ENCODE results near the gene WDR93.

The WDR93 gene

DNA sequence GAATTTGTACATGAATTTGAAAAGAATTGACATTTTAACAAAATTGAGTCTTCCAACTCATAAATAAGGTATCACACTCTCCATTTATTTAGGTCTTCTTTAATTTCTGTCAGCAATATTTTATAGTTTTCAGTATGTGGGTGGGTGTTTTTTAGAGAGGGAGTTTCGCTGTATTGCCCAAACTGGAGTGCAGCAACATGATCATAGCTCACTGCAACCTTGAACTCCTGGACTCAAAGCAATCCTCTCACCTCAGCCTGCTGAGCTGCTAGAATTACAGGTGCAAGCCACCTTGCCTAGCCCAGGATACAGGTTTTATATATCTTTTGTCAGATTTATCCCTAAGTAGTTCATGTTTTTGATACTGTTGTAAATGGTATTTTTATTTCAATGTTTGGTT lies 4.6 kb downstream of the WDR93 start:
- Histone ChIP-seq H3K27ac (ENCODE audit: low read length) (no peak overlapping the region), H3K9ac (ENCODE audit: low read length) (no peak overlapping the region), H3K27me3 (ENCODE audit: control insufficient read depth, insufficient read depth, low read length) (peaks cover 19% of the 10 kb centered on the region), H3K4me1 (ENCODE audit: control insufficient read depth, low read depth, low read length) (no peaks in the 10 kb centered on the region), H3K36me3 (ENCODE audit: control insufficient read depth, low read depth, low read length) (no peaks in the 10 kb centered on the region), H3K4me3 (ENCODE audit: low read length) (no peak overlapping the region), H3K9me3 (ENCODE audit: control insufficient read depth, low read depth, low read length) (no peaks in the 10 kb centered on the region)

GRCh38 chr15:89704411-89704810 lies 13.8 kb downstream of the WDR93 start:
- Histone ChIP-seq H3K36me3 (ENCODE audit: control insufficient read depth, low read depth, low read length) (no peaks in the 10 kb centered on the region), H3K27ac (ENCODE audit: low read length) (no peak overlapping the region), H3K9ac (ENCODE audit: low read length) (no peak overlapping the region), H3K4me3 (ENCODE audit: low read length) (no peak overlapping the region), H3K9me3 (ENCODE audit: control insufficient read depth, low read depth, low read length) (no peaks in the 10 kb centered on the region), H3K27me3 (ENCODE audit: control insufficient read depth, insufficient read depth, low read length) (no peaks in the 10 kb centered on the region), H3K4me1 (ENCODE audit: control insufficient read depth, low read depth, low read length) (no peaks in the 10 kb centered on the region)

DNA sequence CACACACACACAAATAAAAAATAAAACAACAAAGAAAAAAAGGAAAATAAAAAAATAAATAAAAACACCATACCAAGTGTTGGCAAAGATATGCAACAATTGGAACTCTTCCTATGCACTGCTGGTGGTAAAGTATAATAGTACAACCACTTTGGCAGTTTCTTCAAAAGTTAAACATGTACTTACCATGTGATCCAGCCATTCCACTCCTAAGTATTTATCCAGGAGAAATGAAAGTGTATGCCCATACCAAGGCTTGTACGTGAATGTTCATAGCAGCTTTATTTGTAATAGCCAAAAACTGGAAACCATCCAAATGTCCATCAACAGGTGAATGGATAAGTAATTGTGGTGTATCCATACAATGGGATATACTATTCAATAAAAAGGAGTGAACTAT lies 17.0 kb downstream of the WDR93 start:
- no peak overlapping the region for H3K9ac ChIP-seq (ENCODE audit: low read length)
- H3K36me3 ChIP-seq (ENCODE audit: control insufficient read depth, low read depth, low read length) = no peaks in the 10 kb centered on the region
- no peak overlapping the region for H3K27ac ChIP-seq (ENCODE audit: low read length)
- no peaks in the 10 kb centered on the region for H3K4me1 ChIP-seq (ENCODE audit: control insufficient read depth, low read depth, low read length)
- H3K27me3 ChIP-seq (ENCODE audit: control insufficient read depth, insufficient read depth, low read length) = no peaks in the 10 kb centered on the region
- H3K9me3 ChIP-seq (ENCODE audit: control insufficient read depth, low read depth, low read length) = no peaks in the 10 kb centered on the region
- H3K4me3 ChIP-seq (ENCODE audit: low read length) = no peak overlapping the region

DNA sequence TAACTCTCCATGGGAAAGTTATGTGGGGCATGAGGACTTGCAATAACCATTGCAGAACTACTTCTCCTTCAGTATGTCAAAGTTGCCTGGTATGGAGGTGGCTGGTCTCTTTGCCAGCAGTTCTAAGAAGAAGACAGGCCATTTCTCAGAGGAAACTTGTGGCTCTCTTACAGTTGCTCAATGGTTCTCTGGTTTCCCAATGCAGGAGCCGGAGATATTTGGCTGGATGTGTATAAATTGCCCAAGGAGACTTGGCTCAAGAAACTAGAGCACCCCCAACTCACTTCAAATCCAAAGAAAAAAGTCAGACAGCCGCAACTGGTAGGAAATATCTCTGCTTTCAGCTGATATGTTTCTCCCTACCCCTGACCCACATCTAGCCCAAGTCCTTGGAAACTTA lies 24.2 kb downstream of the WDR93 start:
- Histone ChIP-seq H3K9me3 (ENCODE audit: control insufficient read depth, low read depth, low read length) (no peaks in the 10 kb centered on the region), H3K4me1 (ENCODE audit: control insufficient read depth, low read depth, low read length) (no peaks in the 10 kb centered on the region), H3K9ac (ENCODE audit: low read length) (no peak overlapping the region), H3K27ac (ENCODE audit: low read length) (no peak overlapping the region), H3K4me3 (ENCODE audit: low read length) (no peak overlapping the region), H3K36me3 (ENCODE audit: control insufficient read depth, low read depth, low read length) (no peaks in the 10 kb centered on the region), H3K27me3 (ENCODE audit: control insufficient read depth, insufficient read depth, low read length) (no peaks in the 10 kb centered on the region)

- Histone ChIP-seq H3K9me3 (ENCODE audit: control insufficient read depth, low read depth, low read length) (peaks cover 3% of the 10 kb centered on the region), H3K9ac (ENCODE audit: low read length) (no peak overlapping the region), H3K4me3 (ENCODE audit: low read length) (no peak overlapping the region), H3K36me3 (ENCODE audit: control insufficient read depth, low read depth, low read length) (no peaks in the 10 kb centered on the region), H3K4me1 (ENCODE audit: control insufficient read depth, low read depth, low read length) (no peaks in the 10 kb centered on the region), H3K27me3 (ENCODE audit: control insufficient read depth, insufficient read depth, low read length) (no peaks in the 10 kb centered on the region), H3K27ac (ENCODE audit: low read length) (no peak overlapping the region)
These were observed 32.4 kb downstream of the WDR93 start for GRCh38 chr15:89723031-89723430.

DNA sequence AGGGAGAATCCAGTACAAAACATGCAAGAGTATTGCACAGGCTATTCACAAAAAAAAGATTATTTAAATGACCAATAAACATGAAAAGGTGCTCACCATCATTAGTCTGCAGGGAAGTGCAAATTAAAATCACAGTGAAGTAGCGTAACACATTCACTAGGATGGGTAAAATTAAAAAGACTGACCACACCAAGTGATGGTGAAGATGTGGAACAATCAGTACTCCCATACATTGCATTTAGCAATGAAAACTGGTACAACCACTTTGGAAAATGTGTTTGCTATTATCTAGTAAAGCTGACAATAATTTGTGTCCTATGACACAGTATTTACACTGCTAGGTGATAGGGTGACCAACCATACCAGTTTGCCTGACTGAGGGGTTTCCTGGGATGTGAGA lies 34.0 kb downstream of the WDR93 start:
- no peak overlapping the region for H3K9ac ChIP-seq (ENCODE audit: low read length)
- H3K27ac ChIP-seq (ENCODE audit: low read length) = no peak overlapping the region
- peaks cover 3% of the 10 kb centered on the region for H3K9me3 ChIP-seq (ENCODE audit: control insufficient read depth, low read depth, low read length)
- H3K36me3 ChIP-seq (ENCODE audit: control insufficient read depth, low read depth, low read length) = no peaks in the 10 kb centered on the region
- no peaks in the 10 kb centered on the region for H3K4me1 ChIP-seq (ENCODE audit: control insufficient read depth, low read depth, low read length)
- no peaks in the 10 kb centered on the region for H3K27me3 ChIP-seq (ENCODE audit: control insufficient read depth, insufficient read depth, low read length)
- H3K4me3 ChIP-seq (ENCODE audit: low read length) = no peak overlapping the region

DNA sequence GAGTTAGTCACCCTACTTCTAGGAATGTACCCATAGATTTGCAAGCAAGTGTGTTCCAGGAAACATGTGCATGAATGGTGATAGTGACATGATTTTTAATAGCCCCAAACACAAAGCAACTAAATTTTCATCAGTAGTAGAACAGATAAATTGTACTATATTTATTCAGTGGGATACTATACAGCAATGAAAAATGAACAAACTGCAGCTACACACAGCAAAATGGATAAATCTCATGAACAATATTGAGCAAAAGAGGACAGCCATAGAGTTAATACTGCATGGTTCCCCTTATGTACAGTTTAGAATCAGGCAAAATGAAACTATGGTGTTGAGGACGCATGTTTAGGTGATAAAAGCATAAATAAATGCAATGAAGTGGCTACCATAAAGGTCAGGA lies 34.5 kb downstream of the WDR93 start:
- Histone ChIP-seq H3K4me3 (ENCODE audit: low read length) (no peak overlapping the region), H3K27ac (ENCODE audit: low read length) (no peak overlapping the region), H3K9ac (ENCODE audit: low read length) (no peak overlapping the region), H3K36me3 (ENCODE audit: control insufficient read depth, low read depth, low read length) (no peaks in the 10 kb centered on the region), H3K9me3 (ENCODE audit: control insufficient read depth, low read depth, low read length) (peaks cover 3% of the 10 kb centered on the region), H3K4me1 (ENCODE audit: control insufficient read depth, low read depth, low read length) (no peaks in the 10 kb centered on the region), H3K27me3 (ENCODE audit: control insufficient read depth, insufficient read depth, low read length) (no peaks in the 10 kb centered on the region)

GRCh38 chr15:89728254-89728653 lies 37.6 kb downstream of the WDR93 start:
- H3K9me3 ChIP-seq (ENCODE audit: control insufficient read depth, low read depth, low read length) = peaks cover 3% of the 10 kb centered on the region
- H3K4me1 ChIP-seq (ENCODE audit: control insufficient read depth, low read depth, low read length) = no peaks in the 10 kb centered on the region
- no peak overlapping the region for H3K27ac ChIP-seq (ENCODE audit: low read length)
- H3K9ac ChIP-seq (ENCODE audit: low read length) = no peak overlapping the region
- no peaks in the 10 kb centered on the region for H3K36me3 ChIP-seq (ENCODE audit: control insufficient read depth, low read depth, low read length)
- no peaks in the 10 kb centered on the region for H3K27me3 ChIP-seq (ENCODE audit: control insufficient read depth, insufficient read depth, low read length)
- no peak overlapping the region for H3K4me3 ChIP-seq (ENCODE audit: low read length)

DNA sequence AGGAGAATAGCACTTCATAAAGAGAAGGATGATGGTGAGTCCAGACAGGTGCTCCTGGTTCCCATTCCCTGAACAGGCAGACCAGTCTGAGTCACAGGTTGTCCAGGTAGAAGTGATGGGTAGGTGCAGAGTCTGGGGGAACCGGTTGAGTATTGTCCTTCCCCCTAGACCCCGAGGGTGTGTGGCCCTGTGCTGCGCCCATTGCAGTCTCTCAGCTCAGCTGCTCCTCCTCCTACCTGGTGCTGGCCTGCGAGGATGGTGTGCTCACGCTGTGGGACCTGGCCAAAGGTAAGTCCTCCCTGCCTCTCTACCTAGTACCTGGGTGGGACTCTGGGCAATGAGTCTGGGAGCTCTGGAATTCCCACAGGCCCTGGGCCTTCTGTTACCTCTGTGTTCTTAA lies 40.7 kb downstream of the WDR93 start:
- no peak overlapping the region for H3K9ac ChIP-seq (ENCODE audit: low read length)
- H3K27me3 ChIP-seq (ENCODE audit: control insufficient read depth, insufficient read depth, low read length) = no peaks in the 10 kb centered on the region
- no peak overlapping the region for H3K4me3 ChIP-seq (ENCODE audit: low read length)
- H3K36me3 ChIP-seq (ENCODE audit: control insufficient read depth, low read depth, low read length) = no peaks in the 10 kb centered on the region
- H3K4me1 ChIP-seq (ENCODE audit: control insufficient read depth, low read depth, low read length) = no peaks in the 10 kb centered on the region
- H3K27ac ChIP-seq (ENCODE audit: low read length) = no peak overlapping the region
- no peaks in the 10 kb centered on the region for H3K9me3 ChIP-seq (ENCODE audit: control insufficient read depth, low read depth, low read length)

- Histone ChIP-seq H3K27ac (ENCODE audit: low read length) (no peak overlapping the region), H3K4me3 (ENCODE audit: low read length) (no peak overlapping the region), H3K4me1 (ENCODE audit: control insufficient read depth, low read depth, low read length) (no peaks in the 10 kb centered on the region), H3K9me3 (ENCODE audit: control insufficient read depth, low read depth, low read length) (no peaks in the 10 kb centered on the region), H3K36me3 (ENCODE audit: control insufficient read depth, low read depth, low read length) (no peaks in the 10 kb centered on the region), H3K27me3 (ENCODE audit: control insufficient read depth, insufficient read depth, low read length) (no peaks in the 10 kb centered on the region), H3K9ac (ENCODE audit: low read length) (no peak overlapping the region)
These were observed 42.0 kb downstream of the WDR93 start for GRCh38 chr15:89732451-89733172.

- Histone ChIP-seq H3K27ac (ENCODE audit: low read length) (no peak overlapping the region), H3K4me1 (ENCODE audit: control insufficient read depth, low read depth, low read length) (no peaks in the 10 kb centered on the region), H3K36me3 (ENCODE audit: control insufficient read depth, low read depth, low read length) (no peaks in the 10 kb centered on the region), H3K9me3 (ENCODE audit: control insufficient read depth, low read depth, low read length) (no peaks in the 10 kb centered on the region), H3K27me3 (ENCODE audit: control insufficient read depth, insufficient read depth, low read length) (no peaks in the 10 kb centered on the region), H3K9ac (ENCODE audit: low read length) (no peak overlapping the region), H3K4me3 (ENCODE audit: low read length) (no peak overlapping the region)
These were observed 45.2 kb downstream of the WDR93 start for GRCh38 chr15:89735773-89736172.

- H3K9ac ChIP-seq (ENCODE audit: low read length) = no peak overlapping the region
- no peaks in the 10 kb centered on the region for H3K9me3 ChIP-seq (ENCODE audit: control insufficient read depth, low read depth, low read length)
- H3K36me3 ChIP-seq (ENCODE audit: control insufficient read depth, low read depth, low read length) = no peaks in the 10 kb centered on the region
- H3K27ac ChIP-seq (ENCODE audit: low read length) = no peak overlapping the region
- H3K4me3 ChIP-seq (ENCODE audit: low read length) = no peak overlapping the region
- no peaks in the 10 kb centered on the region for H3K4me1 ChIP-seq (ENCODE audit: control insufficient read depth, low read depth, low read length)
- H3K27me3 ChIP-seq (ENCODE audit: control insufficient read depth, insufficient read depth, low read length) = peaks cover 11% of the 10 kb centered on the region
These were observed 49.5 kb downstream of the WDR93 start for GRCh38 chr15:89740137-89740536.

Measured in iPS-18a (cell line).